ENCODE measurements around the gene EP400.
"Not testable (repeated sequence)": the region's sequence is repeated elsewhere in the genome, so short reads cannot be mapped to it uniquely, and the experiment has no call there.

The EP400 gene

DNA sequence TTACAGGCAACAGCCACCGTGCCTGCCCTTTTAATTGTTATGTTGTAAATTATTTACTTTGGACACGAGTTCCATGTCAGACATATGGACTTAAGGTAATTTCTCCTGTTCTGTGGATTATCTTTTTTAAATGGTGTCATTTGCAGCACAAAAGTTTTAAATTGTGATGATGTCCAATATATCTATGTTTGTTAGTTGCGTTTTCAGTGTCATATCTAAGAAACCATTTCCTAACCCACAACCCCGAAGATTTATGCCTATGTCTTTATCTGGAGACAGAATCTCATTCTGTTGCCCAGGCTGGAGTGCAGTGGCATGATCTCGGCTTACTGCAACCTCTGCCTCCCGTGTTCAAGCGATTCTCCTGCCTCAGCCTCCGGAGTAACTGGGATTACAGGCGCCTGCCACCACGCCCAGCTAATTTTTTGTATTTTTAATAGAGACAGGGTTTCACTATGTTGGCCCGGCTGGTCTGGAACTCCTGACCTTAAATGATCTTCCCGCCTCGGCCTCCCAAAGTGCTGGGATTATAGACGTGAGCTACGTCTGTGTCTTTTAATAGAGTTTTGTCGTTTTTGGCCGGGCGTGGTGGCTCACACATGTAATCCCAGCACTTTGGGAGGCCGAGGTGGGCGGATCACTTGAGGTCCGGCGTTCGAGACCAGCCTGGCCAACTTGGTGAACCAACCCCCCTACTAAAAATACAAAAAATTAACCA, 870 bp upstream of the EP400 start:
- DNase-seq, result not testable (repeated sequence)

DNA sequence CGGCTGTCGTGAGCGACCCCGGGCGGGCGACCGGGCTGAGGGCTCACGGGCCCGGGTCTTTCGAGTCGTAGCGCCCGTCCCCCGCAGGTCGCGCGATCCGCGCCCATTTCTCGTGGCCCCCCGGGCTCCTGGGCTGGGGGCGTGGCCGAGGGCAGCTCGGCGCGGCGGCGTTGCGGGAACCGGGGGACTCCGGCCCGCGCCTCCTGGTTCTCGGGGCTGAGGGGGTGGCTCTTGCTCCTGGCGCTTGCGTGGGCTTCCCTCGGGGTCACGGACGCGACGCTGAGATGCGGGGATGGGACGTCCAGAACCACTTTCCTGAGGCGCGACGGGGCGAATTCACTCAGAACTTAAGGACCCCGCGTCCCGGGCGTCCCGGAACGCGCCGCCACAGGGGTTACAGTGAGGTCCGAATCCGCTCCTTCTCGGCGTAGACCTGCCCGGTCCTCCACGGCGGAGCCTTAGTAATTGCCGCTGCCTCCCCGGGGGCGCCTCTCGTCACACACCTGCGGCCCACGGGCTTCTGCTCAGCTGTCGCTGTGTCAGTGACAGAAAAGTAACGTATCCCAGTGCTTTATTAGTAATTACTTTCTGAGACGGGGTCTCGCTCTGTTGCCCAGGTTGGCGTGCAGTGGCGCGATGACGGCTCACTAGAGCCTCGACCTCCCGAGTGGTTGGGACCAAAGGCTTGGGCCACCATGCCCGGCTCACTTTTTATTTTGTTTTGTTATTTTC, 606 bp downstream of the EP400 start:
- no peak for DNase-seq

DNA sequence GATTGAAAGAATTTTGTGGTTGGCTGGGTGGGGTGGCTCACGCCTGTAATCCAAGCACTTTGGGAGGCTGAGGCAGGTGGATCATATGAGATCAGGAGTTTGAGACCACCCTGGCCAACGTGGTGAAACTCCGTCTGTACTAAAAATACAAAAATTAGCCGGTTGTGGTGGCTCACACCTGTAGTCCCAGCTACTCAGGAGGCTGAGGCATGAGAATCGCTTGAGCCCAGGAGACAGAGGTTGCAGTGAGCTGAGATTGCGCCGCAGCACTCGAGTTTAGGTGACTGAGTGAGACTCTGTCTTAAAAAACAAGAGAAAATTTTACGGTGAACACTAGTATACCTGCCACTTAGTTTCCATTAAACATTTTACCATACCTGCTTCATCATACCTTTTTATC, 4.1 kb downstream of the EP400 start:
- DNase-seq, result not testable (repeated sequence)

DNA sequence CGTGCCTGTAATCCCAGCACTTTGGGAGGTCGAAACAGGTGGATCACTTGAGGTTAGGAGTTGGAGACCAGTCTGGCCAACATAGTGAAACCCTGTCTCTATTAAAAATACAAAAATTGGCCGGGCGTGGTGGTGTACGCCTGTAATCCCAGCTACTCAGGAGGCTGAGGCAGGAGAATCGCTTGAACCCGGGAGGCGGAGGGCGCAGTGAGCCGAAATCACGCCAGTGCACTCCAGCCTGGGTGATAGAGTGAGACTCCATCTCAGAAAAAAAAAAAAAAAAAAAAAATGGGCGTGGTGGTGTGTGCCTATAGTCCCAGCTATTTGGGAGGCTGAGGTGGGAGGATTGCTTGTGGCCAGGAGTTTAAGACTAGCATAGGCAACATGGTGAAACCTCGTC, 4.7 kb downstream of the EP400 start:
- not testable (repeated sequence) for DNase-seq

DNA sequence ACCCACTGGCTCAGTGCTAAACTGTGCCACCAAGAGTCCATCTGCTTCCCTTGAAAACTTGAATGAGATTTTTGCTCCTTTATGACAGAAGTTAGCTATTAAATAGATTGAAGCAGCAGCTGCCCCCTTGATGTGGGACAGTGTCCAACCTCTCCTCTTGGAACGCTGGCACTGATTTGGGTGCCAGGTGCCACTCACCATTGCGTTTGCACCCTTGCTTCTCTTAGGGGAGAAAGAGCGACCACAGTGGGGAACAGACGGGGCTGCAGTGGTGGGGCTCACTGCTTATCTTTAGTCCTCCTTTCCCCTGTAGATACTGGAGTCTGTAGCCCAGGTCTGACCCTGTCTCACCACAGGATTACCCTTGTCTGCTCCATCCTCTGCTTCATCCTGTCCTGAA, 9.4 kb downstream of the EP400 start:
- no peak for DNase-seq

DNA sequence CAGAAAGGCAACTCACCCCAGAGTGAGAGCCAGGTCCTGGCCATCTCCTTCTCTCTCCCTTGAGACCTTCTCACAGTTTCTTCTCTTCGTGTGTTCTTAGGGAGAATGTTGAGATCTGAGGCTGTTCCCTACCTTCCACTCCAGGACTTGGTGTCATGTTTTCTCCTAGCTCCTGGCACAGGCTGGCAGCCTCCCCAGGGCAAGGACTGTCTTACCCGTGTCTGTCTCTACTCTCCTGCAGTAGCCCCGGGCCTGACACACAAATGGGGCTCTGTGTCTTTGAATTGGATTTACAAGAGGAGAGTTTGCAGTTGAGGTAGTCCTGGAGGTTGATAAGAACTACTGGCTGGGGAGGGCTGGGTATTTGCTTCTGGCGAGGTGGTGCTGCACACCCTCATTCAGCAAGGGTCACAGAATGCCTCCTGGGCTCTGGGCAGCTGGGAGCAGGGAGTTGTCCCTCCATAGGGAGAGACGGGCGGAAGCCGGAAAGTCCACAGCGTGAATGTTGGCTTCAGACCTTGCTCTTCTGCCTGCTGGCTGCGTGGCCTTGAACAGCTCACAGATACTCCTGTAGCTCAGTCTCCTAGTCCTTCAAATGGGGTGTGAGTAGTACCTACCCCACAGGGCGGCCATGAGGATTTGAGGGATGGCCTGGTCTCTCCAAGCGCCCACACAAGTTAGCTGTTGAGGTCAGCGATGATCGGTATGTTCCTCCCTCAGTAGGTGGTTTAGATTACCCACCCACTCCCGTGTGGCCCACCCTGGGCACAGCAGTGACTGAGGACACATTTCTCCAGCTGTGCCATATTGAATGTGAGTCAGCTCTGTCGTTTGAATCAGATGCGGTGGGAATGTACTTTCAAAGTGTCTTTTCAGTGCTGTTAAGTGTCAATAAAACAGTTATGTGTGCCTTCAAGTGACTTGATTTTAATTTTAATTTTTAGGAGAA, 10.2 kb downstream of the EP400 start:
- DNase-seq, result no peak

DNA sequence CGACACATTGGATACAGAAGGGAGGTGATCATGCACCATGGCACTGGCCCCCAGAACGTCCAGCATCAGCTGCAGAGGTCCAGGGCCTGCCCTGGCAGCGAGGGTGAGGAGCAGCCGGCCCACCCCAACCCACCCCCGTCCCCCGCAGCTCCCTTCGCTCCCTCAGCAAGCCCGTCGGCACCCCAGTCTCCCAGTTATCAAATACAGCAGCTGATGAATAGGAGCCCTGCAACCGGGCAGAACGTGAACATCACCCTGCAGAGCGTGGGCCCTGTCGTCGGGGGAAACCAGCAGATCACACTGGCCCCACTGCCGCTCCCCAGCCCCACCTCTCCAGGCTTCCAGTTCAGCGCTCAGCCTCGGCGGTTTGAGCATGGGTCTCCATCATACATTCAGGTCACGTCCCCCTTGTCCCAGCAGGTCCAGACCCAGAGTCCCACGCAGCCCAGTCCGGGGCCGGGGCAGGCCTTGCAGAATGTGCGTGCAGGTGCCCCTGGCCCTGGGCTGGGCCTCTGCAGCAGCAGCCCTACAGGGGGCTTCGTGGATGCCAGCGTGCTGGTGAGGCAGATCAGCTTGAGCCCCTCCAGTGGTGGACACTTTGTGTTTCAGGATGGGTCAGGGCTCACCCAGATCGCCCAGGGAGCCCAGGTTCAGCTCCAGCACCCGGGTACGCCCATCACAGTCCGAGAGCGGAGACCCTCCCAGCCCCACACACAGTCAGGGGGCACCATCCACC, 11.0 kb downstream of the EP400 start:
- DNase-seq, result not testable (repeated sequence)

DNA sequence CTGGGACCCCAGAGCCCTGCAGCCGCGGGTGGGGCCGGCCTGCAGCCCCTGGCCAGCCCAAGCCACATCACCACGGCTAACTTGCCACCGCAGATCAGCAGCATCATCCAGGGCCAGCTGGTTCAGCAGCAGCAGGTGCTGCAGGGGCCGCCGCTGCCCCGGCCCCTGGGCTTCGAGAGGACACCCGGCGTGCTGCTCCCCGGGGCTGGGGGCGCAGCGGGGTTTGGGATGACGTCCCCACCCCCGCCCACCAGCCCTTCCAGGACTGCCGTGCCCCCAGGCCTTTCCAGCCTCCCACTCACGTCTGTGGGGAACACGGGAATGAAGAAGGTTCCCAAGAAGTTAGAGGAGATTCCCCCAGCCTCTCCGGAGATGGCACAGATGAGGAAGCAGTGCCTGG, 11.6 kb downstream of the EP400 start:
- not testable (repeated sequence) for DNase-seq

DNA sequence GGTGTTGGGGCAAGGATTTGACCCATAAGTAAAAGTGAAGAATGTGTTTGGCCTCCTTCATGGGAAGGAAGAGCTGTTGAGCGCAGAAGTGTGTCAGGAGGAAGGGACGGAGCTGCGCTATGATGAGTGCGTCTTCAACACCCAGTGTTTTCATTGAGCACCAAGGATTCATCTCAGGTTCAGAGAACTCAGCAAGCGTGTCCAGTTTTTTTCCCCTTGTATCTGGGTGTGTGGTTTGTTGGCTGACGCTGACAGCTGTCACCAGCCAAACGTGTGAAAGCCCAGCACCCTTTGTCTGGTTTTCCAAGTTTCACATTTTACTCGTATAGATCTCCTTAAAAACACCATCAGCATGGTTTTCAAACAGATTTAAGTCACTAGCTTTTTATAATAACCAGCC, 12.3 kb downstream of the EP400 start:
- DNase-seq, result no peak

DNA sequence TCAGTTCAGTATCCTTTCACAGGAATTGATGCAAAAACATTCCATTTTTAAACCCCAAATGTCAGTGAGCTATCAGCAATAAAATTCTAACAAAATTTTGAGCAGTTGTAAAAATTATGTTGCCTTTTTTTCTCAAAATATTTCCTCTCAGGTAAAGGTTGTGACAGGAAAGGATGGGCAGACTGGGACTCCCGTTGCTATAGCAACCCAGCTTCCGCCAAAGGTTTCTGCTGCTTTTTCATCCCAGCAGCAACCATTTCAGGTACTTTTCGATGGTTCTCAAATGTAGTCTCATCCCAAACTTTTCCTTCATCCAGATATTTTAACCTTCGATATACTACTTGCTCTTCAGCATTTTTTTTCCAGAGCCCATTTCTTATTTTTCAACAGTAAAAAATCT, 13.6 kb downstream of the EP400 start:
- no peak for DNase-seq

DNA sequence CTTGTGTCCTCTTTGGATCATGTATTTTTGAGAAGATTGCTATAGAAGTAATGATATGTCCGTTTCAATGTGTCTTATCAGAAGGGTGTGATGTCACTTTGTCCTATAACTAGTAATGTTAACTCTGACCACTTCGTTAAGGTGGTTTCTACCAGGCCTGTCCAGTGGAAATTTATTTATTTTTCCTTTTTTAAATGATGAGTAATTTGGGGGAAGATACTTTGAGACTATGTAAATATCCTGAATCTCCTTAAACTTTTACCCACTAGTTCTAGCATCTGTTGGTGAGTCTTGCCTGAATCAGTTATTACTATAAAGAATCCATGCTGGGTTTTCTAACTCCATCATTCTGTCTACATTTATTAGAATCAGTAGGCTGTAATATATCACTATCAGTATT, 15.3 kb downstream of the EP400 start:
- no peak for DNase-seq

DNA sequence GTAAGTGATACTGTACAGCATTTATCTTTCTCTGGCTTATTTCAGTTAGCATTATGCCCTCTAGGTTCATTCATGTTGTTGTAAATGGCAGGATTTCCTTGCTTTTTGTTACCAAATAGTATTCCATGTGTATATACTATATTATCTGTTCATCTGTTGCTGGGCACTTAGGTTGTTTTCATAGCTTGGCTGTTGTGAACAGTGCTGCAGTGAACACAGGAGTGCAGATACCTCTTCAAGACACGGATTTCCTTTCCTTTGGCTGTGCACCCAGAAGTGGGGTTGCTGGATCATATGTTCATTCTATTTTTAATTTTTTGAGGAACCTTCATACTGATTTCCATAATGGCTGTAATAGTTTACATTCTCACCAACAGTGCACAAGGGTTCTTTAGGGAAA, 21.5 kb downstream of the EP400 start:
- DNase-seq, result no peak

DNA sequence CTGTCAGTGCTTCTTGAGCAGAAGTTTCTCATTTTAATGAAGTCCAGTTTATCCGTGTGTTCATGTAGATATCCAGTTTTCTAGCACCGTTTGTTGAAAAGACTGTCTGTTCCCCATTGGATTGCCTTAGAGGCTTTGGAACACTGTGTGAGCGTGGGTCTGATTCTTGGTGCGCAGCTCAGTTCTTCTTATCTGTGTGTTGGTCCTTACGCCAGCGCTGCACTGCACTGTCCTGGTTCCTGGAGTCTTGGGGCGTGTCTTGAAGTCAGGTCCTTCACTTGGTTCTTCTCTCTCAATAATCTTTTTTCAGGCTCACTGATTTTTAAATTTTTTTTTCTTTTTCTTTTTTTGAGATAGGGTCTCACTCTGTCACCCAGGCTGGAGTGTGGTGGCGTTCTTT, 25.5 kb downstream of the EP400 start:
- DNase-seq, result no peak

DNA sequence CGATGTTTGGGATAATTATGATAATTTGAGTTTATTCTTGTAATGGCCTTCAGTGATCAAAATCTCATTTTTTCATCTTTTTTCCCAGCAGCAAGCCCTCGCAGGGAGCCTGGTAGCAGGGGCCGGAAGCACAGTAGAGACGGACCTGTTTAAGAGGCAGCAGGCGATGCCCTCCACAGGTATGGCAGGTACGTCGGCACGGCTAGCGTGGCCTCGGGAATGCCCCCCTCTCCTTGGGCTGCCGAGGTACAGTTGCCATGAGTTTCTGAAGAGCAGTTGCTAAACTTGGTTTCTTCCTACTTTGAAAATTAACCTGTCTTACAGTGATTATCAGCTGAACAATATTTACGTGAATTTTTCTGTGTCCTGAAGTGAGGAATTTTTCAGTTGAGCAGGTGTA, 29.9 kb downstream of the EP400 start:
- no peak for DNase-seq

DNA sequence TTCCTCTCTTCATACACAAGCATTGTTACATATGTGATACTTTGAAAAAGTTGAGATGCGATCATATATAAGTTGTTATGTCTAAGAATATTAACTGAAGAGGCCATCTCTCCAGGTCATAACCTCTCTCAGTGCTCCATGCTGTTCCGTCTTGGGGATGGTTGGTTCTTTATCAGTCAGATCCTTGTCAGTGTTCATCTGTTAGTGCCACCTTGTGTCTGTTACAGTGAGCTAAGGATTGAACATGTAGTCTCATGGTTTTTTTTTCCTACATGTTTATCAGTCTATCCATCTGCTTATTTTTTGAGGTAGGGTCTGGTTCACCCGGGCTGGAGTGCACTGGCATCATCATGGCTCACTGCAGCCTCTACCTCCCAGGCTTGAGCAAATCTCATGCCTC, 30.5 kb downstream of the EP400 start:
- no peak for DNase-seq

DNA sequence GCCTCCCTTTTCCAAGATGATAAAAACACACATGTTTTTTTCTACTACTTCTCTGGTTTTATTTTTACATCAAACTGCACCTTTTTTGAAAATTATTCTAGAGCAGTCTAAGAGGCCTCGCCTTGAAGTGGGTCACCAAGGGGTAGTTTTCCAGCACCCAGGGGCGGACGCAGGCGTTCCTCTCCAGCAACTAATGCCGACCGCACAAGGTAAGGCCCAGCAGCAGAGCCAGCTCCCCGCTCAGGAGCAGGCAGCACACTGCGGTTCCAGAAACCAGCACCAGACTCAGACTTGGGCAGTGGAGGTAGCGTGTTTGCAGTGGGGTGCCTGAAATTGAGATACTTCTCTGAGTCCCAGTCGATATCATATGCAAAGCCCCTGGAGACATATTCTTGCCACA, 31.6 kb downstream of the EP400 start:
- DNase-seq, result no peak

DNA sequence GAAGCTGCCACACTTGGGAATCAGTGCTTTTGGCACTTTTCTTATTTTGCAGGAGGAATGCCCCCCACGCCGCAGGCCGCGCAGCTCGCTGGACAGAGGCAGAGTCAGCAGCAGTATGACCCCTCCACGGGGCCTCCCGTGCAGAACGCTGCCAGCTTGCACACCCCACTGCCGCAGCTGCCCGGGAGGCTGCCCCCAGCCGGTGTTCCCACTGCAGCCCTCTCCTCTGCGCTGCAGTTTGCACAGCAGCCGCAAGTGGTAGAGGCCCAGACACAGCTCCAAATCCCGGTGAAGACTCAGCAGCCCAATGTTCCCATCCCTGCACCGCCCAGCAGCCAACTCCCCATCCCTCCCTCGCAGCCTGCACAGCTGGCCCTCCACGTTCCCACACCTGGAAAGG, 32.3 kb downstream of the EP400 start:
- no peak for DNase-seq

DNA sequence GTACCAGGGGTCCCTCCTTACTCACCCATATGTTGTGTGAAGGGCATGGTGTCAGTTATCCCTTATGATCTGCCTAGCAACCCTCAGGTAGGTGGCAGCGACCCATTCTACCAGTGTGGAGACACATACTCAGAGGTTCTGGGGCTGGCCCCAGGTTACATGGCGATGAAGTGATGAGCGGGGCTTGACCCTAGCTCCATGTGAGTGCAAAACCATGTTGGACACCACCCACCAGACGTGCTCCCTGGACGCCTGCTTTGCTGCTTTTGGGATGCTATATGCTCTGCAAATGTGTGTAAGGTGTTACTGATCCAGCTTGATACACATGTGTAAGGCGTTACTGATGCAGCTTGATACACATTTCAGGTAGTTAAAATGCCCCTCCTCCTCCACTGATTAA, 33.3 kb downstream of the EP400 start:
- no peak for DNase-seq

DNA sequence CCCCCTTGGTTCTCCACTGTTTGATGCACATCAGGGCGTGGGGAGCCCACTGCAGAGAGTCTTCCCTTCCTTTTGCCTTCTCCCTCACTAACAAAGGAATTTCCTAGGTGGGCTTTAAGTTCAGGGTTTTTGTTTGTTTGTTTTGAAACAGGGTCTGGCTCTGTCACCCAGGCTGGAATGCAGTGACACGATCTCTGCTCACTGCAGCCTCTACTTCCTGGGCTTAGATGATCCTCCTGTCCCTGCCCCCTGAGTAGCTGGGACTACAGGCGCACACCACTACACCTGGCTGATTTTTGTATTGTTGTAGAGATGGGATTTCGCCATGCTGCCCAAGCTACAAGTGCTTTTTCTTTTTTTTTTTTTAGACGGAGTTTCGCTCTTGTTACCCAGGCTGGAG, 33.8 kb downstream of the EP400 start:
- no peak for DNase-seq

DNA sequence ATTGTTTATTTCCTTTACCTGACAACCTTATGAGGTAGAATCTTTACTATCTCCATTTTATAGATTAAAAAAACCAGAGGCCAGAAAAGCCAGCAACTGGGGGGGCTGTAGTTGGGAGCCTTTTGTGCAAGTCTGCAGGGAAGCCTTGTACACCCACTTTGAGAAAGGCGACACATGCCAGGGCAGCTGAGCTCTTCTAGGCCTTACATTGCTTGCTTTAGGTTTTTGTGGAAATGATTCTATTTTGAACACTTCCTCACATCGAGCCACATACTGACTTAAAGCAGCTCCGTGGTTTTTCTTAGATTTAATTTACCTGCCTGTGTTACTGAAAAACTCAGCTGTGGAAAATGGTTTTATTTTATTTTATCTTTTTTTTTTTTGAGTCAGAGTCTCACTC, 34.6 kb downstream of the EP400 start:
- no peak for DNase-seq

DNA sequence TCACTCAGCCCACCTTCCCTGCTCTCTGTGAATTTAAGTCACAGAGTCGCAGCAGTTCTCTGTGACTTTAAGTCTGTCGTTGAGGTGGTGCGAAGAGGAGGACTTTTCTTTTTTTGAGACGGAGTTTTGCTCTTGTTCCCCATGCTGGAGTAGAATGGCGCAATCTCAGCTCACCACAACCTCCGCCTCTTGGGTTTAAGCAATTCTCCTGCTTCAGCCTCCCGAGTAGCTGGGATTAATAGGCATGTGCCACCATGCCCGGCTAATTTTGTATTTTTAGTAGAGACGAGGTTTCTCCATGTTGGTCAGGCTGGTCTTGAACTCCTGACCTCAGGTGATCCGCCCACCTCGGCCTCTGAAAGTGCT, 35.8 kb downstream of the EP400 start:
- DNase-seq, result not testable (repeated sequence)

DNA sequence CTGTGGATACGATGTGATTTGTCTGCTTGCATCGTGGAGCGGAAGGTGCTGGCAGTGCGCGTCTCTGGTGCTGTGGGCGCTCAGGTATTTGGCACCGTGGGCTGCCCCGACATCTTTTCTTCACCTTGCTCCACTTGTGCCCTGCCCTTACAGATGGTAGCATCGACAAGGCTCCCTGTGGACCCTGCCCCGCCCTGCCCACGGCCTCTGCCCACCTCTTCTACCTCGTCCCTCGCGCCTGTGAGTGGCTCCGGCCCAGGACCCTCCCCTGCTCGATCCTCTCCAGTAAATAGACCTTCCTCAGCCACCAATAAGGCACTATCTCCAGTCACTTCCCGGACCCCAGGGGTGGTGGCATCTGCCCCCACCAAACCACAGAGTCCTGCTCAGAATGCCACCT, 36.6 kb downstream of the EP400 start:
- no peak for DNase-seq

DNA sequence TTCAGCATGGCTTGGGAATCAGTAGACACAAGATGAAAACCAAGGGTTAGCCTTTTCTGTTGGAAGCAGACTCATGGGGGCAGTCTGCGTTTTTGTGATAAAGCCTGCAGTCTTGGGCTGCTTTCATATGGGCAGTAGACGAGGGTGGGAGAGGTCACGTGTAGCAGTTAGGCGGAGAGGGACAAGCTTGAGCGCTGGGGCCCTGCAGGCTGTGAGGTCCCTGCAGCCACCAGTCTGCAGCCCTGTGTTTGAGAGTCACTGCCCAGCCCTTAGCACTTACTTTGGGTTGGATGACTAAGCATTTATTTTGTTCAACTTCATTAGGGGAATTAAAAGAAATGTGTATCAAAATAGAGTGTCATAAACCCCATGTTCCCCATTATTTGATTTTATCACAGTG, 37.2 kb downstream of the EP400 start:
- no peak for DNase-seq
